SK-N-SH treated with all-trans-retinoic acid at 6 μM for 48 hours (cell line): Measurements from ENCODE around the gene NDE1.

Experiments used
- ATAC-seq: fragments of 200-7000 bp; cut with Tn5 transposase; 3 replicates; pipeline ENCODE4 v1.9.1; 2020; ENCODE audit warnings: mild to moderate bottlenecking, moderate library complexity
- ARNTL ChIP-seq: fragments of 450-650 bp; formaldehyde crosslinking; IDR thresholded peaks from 2 replicates; pipeline ENCODE4 v1.5.0; 2020; ENCODE audit warnings: low read depth, mild to moderate bottlenecking, moderate library complexity, borderline replicate concordance
- BACH2 ChIP-seq: fragments of 250-450 bp; sonication (Bioruptor Pico); IDR thresholded peaks from 2 replicates; pipeline ENCODE4 v1.9.0; 2021; ENCODE audit warnings: mild to moderate bottlenecking, borderline replicate concordance
- CREB5 ChIP-seq: fragments of 250-450 bp; sonication (Bioruptor Pico); IDR thresholded peaks from 2 replicates; pipeline ENCODE4 v1.5.1; 2020; ENCODE audit warnings: low read depth, mild to moderate bottlenecking, moderate library complexity
- CSDC2 ChIP-seq: fragments of 250-450 bp; sonication (Bioruptor Pico); IDR thresholded peaks from 2 replicates; pipeline ENCODE4 v1.5.0; 2020; ENCODE audit warnings: mild to moderate bottlenecking, moderate library complexity
- CSRNP3 ChIP-seq: fragments of 250-450 bp; sonication (Bioruptor Pico); IDR thresholded peaks from 2 replicates; pipeline ENCODE4 v1.5.1; 2021; ENCODE audit warnings: mild to moderate bottlenecking, moderate library complexity
- ESRRG ChIP-seq: fragments of 250-450 bp; sonication (Bioruptor Pico); IDR thresholded peaks from 2 replicates; pipeline ENCODE4 v1.6.1; 2021; ENCODE audit warnings: mild to moderate bottlenecking
- GLIS3 ChIP-seq: fragments of 250-450 bp; sonication (Bioruptor Pico); IDR thresholded peaks from 2 replicates; pipeline ENCODE4 v1.5.0; 2020; ENCODE audit warnings: mild to moderate bottlenecking, moderate library complexity
- ISL1 ChIP-seq: fragments of 250-450 bp; sonication (Bioruptor Pico); IDR thresholded peaks from 2 replicates; pipeline ENCODE4 v2.1.2; 2022; ENCODE audit warnings: mild to moderate bottlenecking, moderate library complexity
- OSR1 ChIP-seq: fragments of 250-450 bp; sonication (Bioruptor Pico); IDR thresholded peaks from 2 replicates; pipeline ENCODE4 v1.8.0; 2022; ENCODE audit warnings: moderate library complexity, mild to moderate bottlenecking, inconsistent platforms
- PATZ1 ChIP-seq: fragments of 250-450 bp; sonication (Bioruptor Pico); IDR thresholded peaks from 2 replicates; pipeline ENCODE4 v1.8.0; 2020; ENCODE audit warnings: mild to moderate bottlenecking, moderate library complexity, borderline replicate concordance
- POU6F1 ChIP-seq: fragments of 250-450 bp; sonication (Bioruptor Pico); IDR thresholded peaks from 2 replicates; pipeline ENCODE4 v1.8.0; 2021; ENCODE audit warnings: low read depth, mild to moderate bottlenecking, moderate library complexity, borderline replicate concordance
- PPARA ChIP-seq: fragments of 250-450 bp; sonication (Bioruptor Pico); IDR thresholded peaks from 2 replicates; pipeline ENCODE4 v1.5.0; 2020; ENCODE audit warnings: mild to moderate bottlenecking, borderline replicate concordance
- RARB ChIP-seq: fragments of 250-450 bp; sonication (Bioruptor Pico); IDR thresholded peaks from 2 replicates; pipeline ENCODE4 v1.8.0; 2021; ENCODE audit warnings: mild to moderate bottlenecking, moderate library complexity
- SNAI2 ChIP-seq: fragments of 250-450 bp; sonication (Bioruptor Pico); IDR thresholded peaks from 2 replicates; pipeline ENCODE4 v1.5.0; 2020; ENCODE audit warnings: mild to moderate bottlenecking, moderate library complexity
- TCF4 ChIP-seq: fragments of 250-450 bp; sonication (Bioruptor Pico); IDR thresholded peaks from 2 replicates; pipeline ENCODE4 v1.8.0; 2021; ENCODE audit warnings: mild to moderate bottlenecking, moderate library complexity, borderline replicate concordance
- TOX ChIP-seq: fragments of 250-450 bp; sonication (Bioruptor Pico); IDR thresholded peaks from 2 replicates; pipeline ENCODE4 v1.8.0; 2021; ENCODE audit warnings: mild to moderate bottlenecking, moderate library complexity, borderline replicate concordance
- TSHZ2 ChIP-seq: fragments of 250-450 bp; sonication (Bioruptor Pico); IDR thresholded peaks from 2 replicates; pipeline ENCODE4 v1.5.0; 2020; ENCODE audit warnings: mild to moderate bottlenecking, moderate library complexity
- ZC3H10 ChIP-seq: fragments of 250-450 bp; sonication (Bioruptor Pico); IDR thresholded peaks from 2 replicates; pipeline ENCODE4 v1.5.1; 2021; ENCODE audit warnings: mild to moderate bottlenecking, moderate library complexity
- ZFP3 ChIP-seq: fragments of 250-450 bp; sonication (Bioruptor Pico); IDR thresholded peaks from 2 replicates; pipeline ENCODE4 v1.5.0; 2020; ENCODE audit warnings: mild to moderate bottlenecking, moderate library complexity
- ZFP30 ChIP-seq: fragments of 450-650 bp; formaldehyde crosslinking; IDR thresholded peaks from 2 replicates; pipeline ENCODE4 v1.5.0; 2022; ENCODE audit warnings: mild to moderate bottlenecking, moderate library complexity
- ZNF565 ChIP-seq: fragments of 450-650 bp; formaldehyde crosslinking; conservative IDR thresholded peaks from 2 replicates; pipeline ENCODE4 v1.5.0; 2020; ENCODE audit warnings: low read depth, mild to moderate bottlenecking, moderate library complexity
- ZNF70 ChIP-seq: fragments of 450-650 bp; formaldehyde crosslinking; IDR thresholded peaks from 2 replicates; pipeline ENCODE4 v1.5.0; 2020; ENCODE audit warnings: mild to moderate bottlenecking, moderate library complexity
- ZNF8 ChIP-seq: fragments of 450-650 bp; formaldehyde crosslinking; IDR thresholded peaks from 2 replicates; pipeline ENCODE4 v1.5.0; 2020; ENCODE audit warnings: mild to moderate bottlenecking, moderate library complexity

The NDE1 gene

GRCh38 chr16:15736529-15736928 is 86.5 kb downstream of the NDE1 start:
- no peak for ATAC-seq
- TF ChIP-seq PPARA (CRISPR knock-in tag): no peak

GRCh38 chr16:15737140-15737644 is 87.1 kb downstream of the NDE1 start:
- no peak for ATAC-seq
- TF ChIP-seq TSHZ2 (CRISPR knock-in tag): no peak
- no peak for TF ChIP-seq PPARA (CRISPR knock-in tag)

- TF ChIP-seq SNAI2 (CRISPR knock-in tag) (no peak), ZFP3 (CRISPR knock-in tag) (no peak), ISL1 (CRISPR knock-in tag) (no peak), ZNF8 (no peak), GLIS3 (CRISPR knock-in tag) (no peak), CREB5 (CRISPR knock-in tag) (no peak), CSRNP3 (CRISPR knock-in tag) (no peak), PATZ1 (CRISPR knock-in tag) (no peak), ZC3H10 (no peak), ARNTL (CRISPR knock-in tag) (no peak), CSDC2 (no peak), BACH2 (CRISPR knock-in tag) (no peak), OSR1 (no peak), ZNF70 (CRISPR knock-in tag) (no peak), TOX (no peak), RARB (CRISPR knock-in tag) (no peak), ZNF565 (CRISPR knock-in tag) (no peak), ZFP30 (no peak), TCF4 (no peak)
- no peak for ATAC-seq
Observed at GRCh38 chr16:15739464-15739863, 89.4 kb downstream of the NDE1 start.

GRCh38 chr16:15739950-15740349 is 89.9 kb downstream of the NDE1 start:
- TF ChIP-seq ISL1 (CRISPR knock-in tag) (no peak), ARNTL (CRISPR knock-in tag) (no peak), POU6F1 (CRISPR knock-in tag) (no peak), ZNF70 (CRISPR knock-in tag) (no peak), ZC3H10 (no peak), ZNF565 (CRISPR knock-in tag) (no peak), PPARA (CRISPR knock-in tag) (no peak), TSHZ2 (CRISPR knock-in tag) (no peak), CSDC2 (no peak), ZFP3 (CRISPR knock-in tag) (no peak), TOX (no peak), BACH2 (CRISPR knock-in tag) (no peak), SNAI2 (CRISPR knock-in tag) (no peak), TCF4 (no peak), ESRRG (CRISPR knock-in tag) (no peak), CSRNP3 (CRISPR knock-in tag) (no peak), ZNF8 (no peak)
- no peak for ATAC-seq
